ENCODE measurements around the gene HERC2.

DNA sequence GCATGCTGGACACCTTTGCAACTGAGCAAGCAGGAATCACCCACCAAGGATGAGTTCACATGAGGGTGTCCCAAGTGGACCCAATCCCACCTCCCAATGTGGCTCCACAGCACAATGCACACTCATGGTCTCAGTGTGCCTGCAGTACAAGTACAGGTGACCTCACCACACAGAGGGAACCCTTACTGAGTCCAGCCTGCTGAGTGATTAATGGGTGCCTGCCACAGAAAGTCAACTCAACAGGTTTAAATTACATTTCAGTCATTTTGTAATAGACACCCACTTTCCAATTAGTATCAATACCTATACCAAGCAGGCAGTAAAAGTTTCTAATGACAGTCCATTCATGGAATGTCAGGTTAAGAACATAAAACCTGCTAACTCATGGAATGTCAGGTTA is 59.5 kb downstream of the HERC2 start:
- TF ChIP-seq, protein P1, sequence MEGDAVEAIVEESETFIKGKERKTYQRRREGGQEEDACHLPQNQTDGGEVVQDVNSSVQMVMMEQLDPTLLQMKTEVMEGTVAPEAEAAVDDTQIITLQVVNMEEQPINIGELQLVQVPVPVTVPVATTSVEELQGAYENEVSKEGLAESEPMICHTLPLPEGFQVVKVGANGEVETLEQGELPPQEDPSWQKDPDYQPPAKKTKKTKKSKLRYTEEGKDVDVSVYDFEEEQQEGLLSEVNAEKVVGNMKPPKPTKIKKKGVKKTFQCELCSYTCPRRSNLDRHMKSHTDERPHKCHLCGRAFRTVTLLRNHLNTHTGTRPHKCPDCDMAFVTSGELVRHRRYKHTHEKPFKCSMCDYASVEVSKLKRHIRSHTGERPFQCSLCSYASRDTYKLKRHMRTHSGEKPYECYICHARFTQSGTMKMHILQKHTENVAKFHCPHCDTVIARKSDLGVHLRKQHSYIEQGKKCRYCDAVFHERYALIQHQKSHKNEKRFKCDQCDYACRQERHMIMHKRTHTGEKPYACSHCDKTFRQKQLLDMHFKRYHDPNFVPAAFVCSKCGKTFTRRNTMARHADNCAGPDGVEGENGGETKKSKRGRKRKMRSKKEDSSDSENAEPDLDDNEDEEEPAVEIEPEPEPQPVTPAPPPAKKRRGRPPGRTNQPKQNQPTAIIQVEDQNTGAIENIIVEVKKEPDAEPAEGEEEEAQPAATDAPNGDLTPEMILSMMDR (IDR thresholded peaks at IDR 0.05) = no peak
- TF ChIP-seq ZFX (IDR thresholded peaks at IDR 0.05; ENCODE audit: borderline replicate concordance) = no peak
